Osteoblast (primary cell): ENCODE results near the gene EXOC2. TPM values are rescaled to one million over a fixed set of nuclear protein-coding genes. Genes with fewer than 3 reads are reported as not detected.
A peak's percentile ranks its signal among the peaks of the same experiment; 100 is the strongest.

ENCODE experiments used
- DNase-seq: peaks from one replicate; pipeline ENCODE4 v3.0.0; 2011; ENCODE audit warnings: low spot score, mixed read lengths; ENCODE audit not compliant: insufficient read length; ENCODE audit errors: missing footprints
- H2AFZ ChIP-seq: 2 replicates; pipeline ENCODE4 v1.6.0; 2011; ENCODE audit warnings: mild to moderate bottlenecking, low read length
- H3K27ac ChIP-seq: 2 replicates; pipeline ENCODE4 v1.5.1; 2011; ENCODE audit warnings: mild to moderate bottlenecking, low read depth, low read length, moderate library complexity
- H3K27me3 ChIP-seq: 2 replicates; pipeline ENCODE4 v1.6.0; 2012; ENCODE audit warnings: mild to moderate bottlenecking, control low read depth, inconsistent platforms, low read length, moderate library complexity; ENCODE audit not compliant: insufficient read depth
- H3K36me3 ChIP-seq: 2 replicates; pipeline ENCODE4 v1.5.1; 2011; ENCODE audit warnings: mild to moderate bottlenecking, low read length, control low read depth, moderate library complexity; ENCODE audit not compliant: insufficient read depth
- H3K4me1 ChIP-seq: 2 replicates; pipeline ENCODE4 v1.5.1; 2011; ENCODE audit warnings: mild to moderate bottlenecking, low read length, control low read depth, moderate library complexity; ENCODE audit not compliant: insufficient read depth
- H3K4me2 ChIP-seq: 2 replicates; pipeline ENCODE4 v1.6.0; 2011; ENCODE audit warnings: mild to moderate bottlenecking, low read length; ENCODE audit not compliant: insufficient read depth
- H3K4me3 ChIP-seq: fragments of 200-600 bp; sonication (generic); 3 replicates; pipeline ENCODE4 v1.5.1; 2012; ENCODE audit warnings: mild to moderate bottlenecking, low read length, inconsistent platforms; ENCODE audit not compliant: insufficient read depth
- H3K79me2 ChIP-seq: 2 replicates; pipeline ENCODE4 v1.6.0; 2012; ENCODE audit warnings: mild to moderate bottlenecking, low read length, control low read depth, inconsistent platforms; ENCODE audit not compliant: insufficient read depth
- H3K9me3 ChIP-seq: 2 replicates; pipeline ENCODE4 v1.5.1; 2011; ENCODE audit warnings: low read depth, low read length, control low read depth
- H4K20me1 ChIP-seq: 2 replicates; pipeline ENCODE4 v1.6.0; 2012; ENCODE audit warnings: mild to moderate bottlenecking, low read length, control low read depth; ENCODE audit not compliant: insufficient read depth
- CTCF ChIP-seq: IDR thresholded peaks from 2 replicates; pipeline ENCODE4 v1.5.1; 2011; ENCODE audit warnings: mild to moderate bottlenecking, low read depth, low read length, moderate library complexity; ENCODE audit errors: extremely low read depth
- total RNA-seq: library from RNA; depleted of rRNA; stranded (reverse); fragments of >200 nt; gene quantifications from 2 replicates; pipeline ENCODE4 v1.2.3, GENCODE V29; 2012

EXOC2 gene
- total RNA-seq, 1 donor: 19.5 TPM

- H2AFZ ChIP-seq: no peak overlapping the region
- peaks cover 4% of the 10 kb centered on the region for H3K36me3 ChIP-seq
- H3K27ac ChIP-seq: no peak overlapping the region
- no peaks in the 10 kb centered on the region for H3K79me2 ChIP-seq
- no peaks in the 10 kb centered on the region for H3K9me3 ChIP-seq
- H4K20me1 ChIP-seq: no peaks in the 10 kb centered on the region
- no peak for DNase-seq
- no peaks in the 10 kb centered on the region for H3K4me1 ChIP-seq
- no peak for TF ChIP-seq CTCF
- no peak overlapping the region for H3K4me3 ChIP-seq
- H3K27me3 ChIP-seq: no peaks in the 10 kb centered on the region
- H3K4me2 ChIP-seq: no peak overlapping the region
These were observed 93.1 kb downstream of the EXOC2 start for GRCh38 chr6:599576-600448.

DNA sequence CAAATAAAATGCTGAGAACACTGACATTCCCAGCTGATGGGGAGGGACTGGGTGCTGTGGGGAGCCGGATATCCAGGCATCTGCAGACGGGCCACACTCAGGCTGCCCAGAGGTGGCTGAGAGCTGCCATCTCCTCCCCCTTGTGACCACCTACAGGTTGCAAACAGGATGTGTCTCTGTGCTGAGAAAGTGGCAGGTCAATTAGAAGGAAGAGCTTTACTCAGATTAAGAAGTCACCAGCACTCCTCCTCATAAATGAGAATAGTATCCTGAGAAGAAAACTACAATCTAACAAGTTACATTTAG lies 99.1 kb downstream of the EXOC2 start:
- TF ChIP-seq CTCF: no peak
- Histone ChIP-seq H3K79me2 (no peaks in the 10 kb centered on the region), H3K27ac (no peak overlapping the region), H2AFZ (no peak overlapping the region), H3K27me3 (no peaks in the 10 kb centered on the region), H3K36me3 (peaks cover 8% of the 10 kb centered on the region), H3K4me2 (no peak overlapping the region), H3K4me1 (no peaks in the 10 kb centered on the region), H3K9me3 (no peaks in the 10 kb centered on the region), H3K4me3 (no peak overlapping the region), H4K20me1 (no peaks in the 10 kb centered on the region)
- DNase-seq: no peak

DNA sequence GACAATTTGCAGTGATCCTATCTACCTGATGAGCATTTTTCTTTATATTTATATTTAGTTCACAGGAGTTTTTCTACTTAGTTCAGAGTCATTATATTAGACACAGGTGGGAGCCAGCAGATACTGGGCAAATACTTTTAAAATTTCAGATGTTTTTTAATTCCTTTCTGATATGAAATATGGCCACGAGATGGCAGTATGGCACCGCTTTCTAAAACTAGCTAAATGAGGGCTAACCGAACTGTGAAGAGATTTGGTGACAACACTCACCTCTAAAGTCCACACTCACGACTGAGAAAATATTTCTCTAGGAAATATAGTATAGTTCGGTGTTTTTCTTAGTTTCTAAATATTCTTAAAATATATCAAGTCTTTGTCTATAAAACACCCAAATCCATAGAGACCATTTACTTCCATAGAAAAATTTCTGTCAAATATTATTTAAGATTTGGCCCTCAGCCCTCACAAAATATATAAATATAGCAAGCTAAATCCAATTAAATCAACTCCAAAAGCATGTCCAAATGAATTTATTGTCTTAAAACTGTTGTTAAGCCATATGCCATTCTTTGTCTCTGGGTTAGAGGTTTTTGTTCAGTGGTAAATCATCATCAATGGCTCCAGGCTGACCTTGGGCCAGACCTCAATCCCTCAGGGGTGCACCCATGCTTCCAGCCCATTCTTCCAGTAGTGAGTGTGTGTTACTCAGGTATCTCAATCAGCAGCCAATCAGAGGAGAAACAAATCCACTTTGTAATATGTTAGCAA lies 99.6 kb downstream of the EXOC2 start:
- peak; percentile 62 for TF ChIP-seq CTCF
- no peaks in the 10 kb centered on the region for H3K9me3 ChIP-seq
- H3K27ac ChIP-seq: no peak overlapping the region
- no peaks in the 10 kb centered on the region for H4K20me1 ChIP-seq
- peak; percentile 82 for DNase-seq
- no peak overlapping the region for H2AFZ ChIP-seq
- no peaks in the 10 kb centered on the region for H3K79me2 ChIP-seq
- H3K4me2 ChIP-seq: no peak overlapping the region
- peaks cover 8% of the 10 kb centered on the region for H3K36me3 ChIP-seq
- no peaks in the 10 kb centered on the region for H3K27me3 ChIP-seq
- H3K4me1 ChIP-seq: no peaks in the 10 kb centered on the region
- no peak overlapping the region for H3K4me3 ChIP-seq

DNA sequence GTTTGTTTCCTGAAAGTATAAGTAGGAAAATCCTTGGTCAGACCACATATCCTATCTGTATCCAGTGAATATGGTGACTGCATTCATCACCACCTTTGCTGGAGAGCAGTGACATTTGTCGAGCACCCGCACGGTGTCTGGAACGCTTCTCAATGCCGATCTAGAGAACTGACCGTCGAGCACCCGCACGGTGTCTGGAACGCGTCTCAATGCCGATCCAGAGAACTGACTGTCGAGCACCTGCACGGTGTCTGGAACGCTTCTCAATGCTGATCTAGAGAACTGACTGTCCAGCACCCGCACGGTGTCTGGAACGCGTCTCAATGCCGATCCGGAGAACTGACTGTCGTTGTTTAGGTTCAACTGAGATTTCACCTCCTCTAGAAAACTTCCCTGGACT lies 103.8 kb downstream of the EXOC2 start:
- DNase-seq: no peak
- H3K4me3 ChIP-seq: no peak overlapping the region

More for the DNA sequence above, 103.8 kb downstream of the EXOC2 start:
- H3K4me2 ChIP-seq: no peak overlapping the region
- H3K79me2 ChIP-seq: peaks cover 2% of the 10 kb centered on the region
- no peak overlapping the region for H3K27ac ChIP-seq
- no peak for TF ChIP-seq CTCF
- no peaks in the 10 kb centered on the region for H3K4me1 ChIP-seq
- H2AFZ ChIP-seq: no peak overlapping the region
- peaks cover 4% of the 10 kb centered on the region for H3K36me3 ChIP-seq
- no peaks in the 10 kb centered on the region for H3K27me3 ChIP-seq
- peaks cover 4% of the 10 kb centered on the region for H4K20me1 ChIP-seq
- no peaks in the 10 kb centered on the region for H3K9me3 ChIP-seq
